ENCODE results near the gene POU6F2. TPM values are rescaled to one million over a fixed set of nuclear protein-coding genes. Genes with fewer than 3 reads are reported as not detected.

POU6F2 gene
- total and polyA plus RNA-seq, 9 of the 15 experiments (the other 6 are each of a cell fraction or from before 2014, with no cell fraction given) = 0.29 to 1.5 (median 0.96) TPM

DNA sequence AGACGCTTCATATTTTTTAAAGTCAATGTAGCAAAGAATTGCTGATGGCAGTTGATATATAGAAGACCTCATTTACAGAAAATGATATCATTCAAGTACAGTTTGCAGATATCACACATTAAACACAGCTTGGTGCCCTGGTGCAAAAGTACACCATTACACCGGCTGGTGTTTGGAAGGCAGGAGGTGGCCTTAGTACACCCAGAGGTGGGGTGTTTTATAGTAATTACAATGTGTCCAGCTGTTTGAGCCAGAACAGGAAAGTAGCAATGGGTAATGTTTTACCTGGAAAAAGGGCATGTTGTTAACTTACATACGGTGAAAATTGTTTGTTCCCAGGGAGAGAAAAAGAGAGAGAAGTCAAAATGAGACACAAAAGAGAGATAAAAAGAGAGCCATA lies 485.5 kb downstream of the POU6F2 start:
- Histone ChIP-seq H3K9me1 (ENCODE audit: control insufficient read depth, insufficient read depth, low read length) (no peaks in the 10 kb centered on the region), H4K20me1 (replicated peaks; ENCODE audit: control insufficient read depth, insufficient read depth, low read length) (no peaks in the 10 kb centered on the region), H3K9ac (ENCODE audit: insufficient read depth in 1 of 2, low read depth in 2 of 2, low read length in 2 of 2) (no peak overlapping the region), H3K4me1 (replicated peaks in 1 of 2; ENCODE audit: control insufficient read depth in 2 of 2, insufficient read depth in 2 of 2, low read length in 2 of 2) (peaks cover 4 to 22% of the 10 kb centered on the region in 2 experiments), H3K4me3 (no peak overlapping the region), H3K27me3 (ENCODE audit: control insufficient read depth in 2 of 2, insufficient read depth in 2 of 2, low read length in 2 of 2) (peaks cover 5 to 7% of the 10 kb centered on the region in 2 experiments; a peak in 3 of 5 replicates), H3K79me2 (ENCODE audit: control insufficient read depth, insufficient read depth, low read length) (no peaks in the 10 kb centered on the region), H3K4me2 (ENCODE audit: insufficient read depth, low read length) (no peak overlapping the region), H3K9me3 (replicated peaks; ENCODE audit: control insufficient read depth, insufficient read depth, low read depth, low read length) (no peaks in the 10 kb centered on the region), H3K36me3 (ENCODE audit: control insufficient read depth, insufficient read depth, low read length) (no peaks in the 10 kb centered on the region), H2AFZ (ENCODE audit: low read depth, low read length) (no peak overlapping the region), H3K27ac (ENCODE audit: extremely low read depth, low read depth, low read length) (no peak overlapping the region)
- no peak for ATAC-seq
- FAIRE-seq = no peak
- in situ Hi-C loops (cut with MboI) = loop anchor here (10.0 kb wide), 1 partner anchor 658 kb away; no protein-coding TSS in a partner anchor
- no peak for TF ChIP-seq DPF2 (IDR thresholded peaks at IDR 0.05)
- CTCF ChIA-PET (ENCODE audit: low intra/inter-chr PET ratio) = no interaction called here
- no TSS peak for BruUV-seq (replicated peaks)
- no peak for DNase-seq (ENCODE audit: extremely low read depth in 1 of 4, low spot score in 3 of 4)
- 20% methylated on average over 3 of the region's 3 CpGs for WGBS (ENCODE audit: insufficient coverage, low coverage, missing lambda C conversion rate)
- POLR2A ChIA-PET = no interaction called here
- intact Hi-C loops (cut with micrococcal nuclease) = no loop called here

DNA sequence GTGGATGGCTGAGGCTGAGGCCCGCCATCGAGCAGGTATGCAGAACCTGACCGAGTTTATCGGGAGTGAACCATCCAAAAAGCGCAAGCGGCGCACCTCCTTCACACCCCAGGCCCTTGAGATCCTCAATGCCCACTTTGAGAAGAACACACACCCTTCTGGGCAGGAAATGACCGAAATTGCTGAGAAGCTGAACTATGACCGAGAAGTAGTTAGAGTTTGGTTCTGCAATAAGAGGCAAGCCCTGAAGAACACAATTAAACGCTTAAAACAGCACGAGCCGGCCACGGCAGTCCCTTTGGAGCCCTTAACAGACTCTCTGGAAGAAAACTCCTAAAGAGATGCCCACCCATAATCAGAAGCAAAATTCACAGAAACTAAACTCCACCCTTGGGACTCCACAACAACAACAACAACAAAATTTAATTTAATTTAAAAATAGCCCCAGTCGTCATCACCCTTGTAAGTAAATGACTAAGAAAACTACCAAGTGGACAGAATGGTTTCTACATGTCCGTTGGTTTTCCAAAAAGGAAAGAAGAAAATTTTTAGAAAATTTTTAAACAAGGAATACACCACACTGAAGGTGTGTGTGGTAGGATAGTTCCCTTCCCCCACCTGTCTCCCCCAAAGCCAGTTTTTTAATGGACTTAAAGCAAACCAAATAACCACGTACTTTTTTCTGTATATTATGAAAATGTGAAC lies 486.8 kb downstream of the POU6F2 start:
- Histone ChIP-seq H3K9me1 (ENCODE audit: control insufficient read depth, insufficient read depth, low read length) (no peaks in the 10 kb centered on the region), H3K4me2 (ENCODE audit: insufficient read depth, low read length) (no peak overlapping the region), H3K4me1 (replicated peaks in 1 of 2; ENCODE audit: control insufficient read depth in 2 of 2, insufficient read depth in 2 of 2, low read length in 2 of 2) (peaks cover 4 to 17% of the 10 kb centered on the region in 2 experiments), H3K79me2 (ENCODE audit: control insufficient read depth, insufficient read depth, low read length) (no peaks in the 10 kb centered on the region), H3K27me3 (ENCODE audit: control insufficient read depth in 2 of 2, insufficient read depth in 2 of 2, low read length in 2 of 2) (peaks cover 5 to 7% of the 10 kb centered on the region in 2 experiments; a peak in 3 of 5 replicates), H3K9me3 (replicated peaks; ENCODE audit: control insufficient read depth, insufficient read depth, low read depth, low read length) (no peaks in the 10 kb centered on the region), H3K4me3 (no peak overlapping the region), H3K36me3 (ENCODE audit: control insufficient read depth, insufficient read depth, low read length) (no peaks in the 10 kb centered on the region), H3K27ac (ENCODE audit: extremely low read depth, low read depth, low read length) (no peak overlapping the region), H3K9ac (ENCODE audit: insufficient read depth in 1 of 2, low read depth in 2 of 2, low read length in 2 of 2) (no peak overlapping the region), H4K20me1 (replicated peaks; ENCODE audit: control insufficient read depth, insufficient read depth, low read length) (no peaks in the 10 kb centered on the region), H2AFZ (ENCODE audit: low read depth, low read length) (no peak overlapping the region)
- intact Hi-C loops (cut with micrococcal nuclease) = loop anchor here (1.0 to 5.0 kb wide), 5 partner anchors 53 to 667 kb away; no protein-coding TSS in a partner anchor
- DNase-seq (ENCODE audit: extremely low read depth in 1 of 4, low spot score in 3 of 4) = no peak
- in situ Hi-C loops (cut with MboI) = loop anchor here (5.0 to 10.0 kb wide), 2 partner anchors 532 to 660 kb away; no protein-coding TSS in a partner anchor
- ChIA-PET CTCF (ENCODE audit: low intra/inter-chr PET ratio) (interaction anchor here (0.7 to 2.0 kb wide), 4 partner anchors 389 to 667 kb away, joined by 3 to 20 read pairs (median 14); no protein-coding TSS in a partner anchor), POLR2A (interaction anchor here (0.5 kb wide), 1 partner anchor 39 kb away, joined by 3 read pairs; no protein-coding TSS in a partner anchor)
- no TSS peak for BruUV-seq (replicated peaks)
- FAIRE-seq = no peak
- WGBS (ENCODE audit: insufficient coverage, low coverage, missing lambda C conversion rate) = 23% methylated on average over 16 of the region's 16 CpGs
- TF ChIP-seq, protein P1, sequence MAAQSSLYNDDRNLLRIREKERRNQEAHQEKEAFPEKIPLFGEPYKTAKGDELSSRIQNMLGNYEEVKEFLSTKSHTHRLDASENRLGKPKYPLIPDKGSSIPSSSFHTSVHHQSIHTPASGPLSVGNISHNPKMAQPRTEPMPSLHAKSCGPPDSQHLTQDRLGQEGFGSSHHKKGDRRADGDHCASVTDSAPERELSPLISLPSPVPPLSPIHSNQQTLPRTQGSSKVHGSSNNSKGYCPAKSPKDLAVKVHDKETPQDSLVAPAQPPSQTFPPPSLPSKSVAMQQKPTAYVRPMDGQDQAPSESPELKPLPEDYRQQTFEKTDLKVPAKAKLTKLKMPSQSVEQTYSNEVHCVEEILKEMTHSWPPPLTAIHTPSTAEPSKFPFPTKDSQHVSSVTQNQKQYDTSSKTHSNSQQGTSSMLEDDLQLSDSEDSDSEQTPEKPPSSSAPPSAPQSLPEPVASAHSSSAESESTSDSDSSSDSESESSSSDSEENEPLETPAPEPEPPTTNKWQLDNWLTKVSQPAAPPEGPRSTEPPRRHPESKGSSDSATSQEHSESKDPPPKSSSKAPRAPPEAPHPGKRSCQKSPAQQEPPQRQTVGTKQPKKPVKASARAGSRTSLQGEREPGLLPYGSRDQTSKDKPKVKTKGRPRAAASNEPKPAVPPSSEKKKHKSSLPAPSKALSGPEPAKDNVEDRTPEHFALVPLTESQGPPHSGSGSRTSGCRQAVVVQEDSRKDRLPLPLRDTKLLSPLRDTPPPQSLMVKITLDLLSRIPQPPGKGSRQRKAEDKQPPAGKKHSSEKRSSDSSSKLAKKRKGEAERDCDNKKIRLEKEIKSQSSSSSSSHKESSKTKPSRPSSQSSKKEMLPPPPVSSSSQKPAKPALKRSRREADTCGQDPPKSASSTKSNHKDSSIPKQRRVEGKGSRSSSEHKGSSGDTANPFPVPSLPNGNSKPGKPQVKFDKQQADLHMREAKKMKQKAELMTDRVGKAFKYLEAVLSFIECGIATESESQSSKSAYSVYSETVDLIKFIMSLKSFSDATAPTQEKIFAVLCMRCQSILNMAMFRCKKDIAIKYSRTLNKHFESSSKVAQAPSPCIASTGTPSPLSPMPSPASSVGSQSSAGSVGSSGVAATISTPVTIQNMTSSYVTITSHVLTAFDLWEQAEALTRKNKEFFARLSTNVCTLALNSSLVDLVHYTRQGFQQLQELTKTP (IDR thresholded peaks at IDR 0.05; ENCODE audit: low read depth in 1 of 2, partially characterized antibody in 2 of 2) = no peak
- TF ChIP-seq IFI16 (CRISPR knock-in tag; IDR thresholded peaks at IDR 0.05) (no peak), CEBPB (tag; IDR thresholded peaks at IDR 0.05) (no peak), FOXP1 (CRISPR knock-in tag; IDR thresholded peaks at IDR 0.05) (no peak), NRF1 (conservative IDR thresholded peaks at IDR 0.05 in 1 of 2, IDR thresholded peaks at IDR 0.05 in 1 of 2) (no peak)
- peak; percentile 37 for ATAC-seq
